Renal pelvis (tissue), 4 donors: ENCODE measurements around the gene LRATD1. TPM values are rescaled to one million over a fixed set of nuclear protein-coding genes. Genes with fewer than 3 reads are reported as not detected.

Experiments
- DNase-seq: peaks from one replicate; pipeline ENCODE4 v3.0.0-alpha.2; 2013
- polyA plus RNA-seq, 3 donors: library from polyadenylated mRNA; unstranded; fragments of 120-200 nt; gene quantifications; one replicate each; pipeline ENCODE4 v1.2.1, GENCODE V29; 2013; ENCODE audit not compliant: insufficient read length in 3 of 3

Gene LRATD1
- polyA plus RNA-seq, 3 donors = 19.3 to 28.0 (median 24.0) TPM

DNA sequence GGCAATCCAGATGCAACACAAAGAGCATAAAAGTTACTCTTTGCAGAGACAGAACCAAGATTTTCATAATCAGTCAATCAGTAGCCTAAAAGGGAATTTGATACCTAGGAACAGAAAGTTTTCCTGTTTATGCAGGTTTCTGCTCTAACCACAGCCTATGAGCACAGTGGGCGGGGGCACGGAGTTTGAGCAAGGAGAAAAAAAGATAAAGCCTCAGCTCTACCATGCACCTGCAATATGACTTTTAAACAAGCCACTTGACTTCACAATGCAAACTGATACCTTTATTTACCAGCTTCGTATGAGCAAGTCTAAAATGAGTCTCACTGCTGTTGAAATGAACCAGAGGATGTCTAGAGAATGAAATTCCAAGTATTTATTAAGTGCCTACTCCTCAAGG is 5.6 kb upstream of the LRATD1 start:
- DNase-seq = no peak

DNA sequence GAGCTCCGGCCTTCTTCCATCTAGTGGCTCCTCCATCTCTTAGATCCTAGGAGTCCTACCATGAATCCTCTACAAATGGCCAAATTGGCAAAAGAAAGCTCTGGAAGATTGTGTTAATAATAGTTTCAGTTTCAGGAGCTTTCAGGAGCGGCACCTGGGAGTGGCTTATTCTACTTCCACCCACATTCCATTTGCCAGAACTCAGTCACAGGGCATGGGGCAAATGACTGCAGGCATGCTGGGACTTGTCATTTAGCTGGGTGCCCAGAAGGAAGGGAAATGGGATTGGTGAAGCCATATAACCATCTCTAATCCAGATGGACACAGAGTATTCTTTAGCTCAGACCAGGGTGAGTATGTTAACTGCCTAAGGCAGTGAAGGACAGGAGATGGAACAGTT is 3.6 kb upstream of the LRATD1 start:
- no peak for DNase-seq

DNA sequence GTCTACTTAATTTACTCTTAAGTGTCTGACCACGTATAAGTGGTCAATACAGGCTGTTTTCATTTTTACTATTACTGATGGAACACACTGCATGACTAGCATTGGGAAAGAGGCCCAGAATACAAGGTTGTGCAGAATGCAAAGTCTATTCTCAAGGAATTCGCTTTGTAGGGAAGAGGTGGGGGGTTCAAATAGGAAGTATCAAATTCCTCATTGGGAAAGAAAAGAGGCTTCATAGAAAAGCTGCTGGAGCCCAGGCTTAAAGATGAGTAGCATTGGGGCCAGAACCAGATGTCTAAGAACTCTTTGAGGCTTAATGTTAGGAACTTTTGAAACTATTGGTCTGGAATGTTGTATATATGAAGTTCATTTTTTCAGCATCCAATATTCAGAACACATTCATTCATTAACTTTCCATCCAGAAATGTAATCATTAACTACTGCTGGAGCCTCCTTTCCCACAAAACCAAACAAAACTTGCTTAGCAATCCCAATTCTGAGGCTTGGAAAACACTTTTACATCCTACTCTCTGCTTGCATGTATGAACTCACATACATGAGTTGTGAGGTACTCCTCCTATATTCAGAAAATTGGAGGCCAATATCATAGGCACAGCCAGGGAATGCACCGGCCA is 994 bp upstream of the LRATD1 start:
- no peak for DNase-seq

DNA sequence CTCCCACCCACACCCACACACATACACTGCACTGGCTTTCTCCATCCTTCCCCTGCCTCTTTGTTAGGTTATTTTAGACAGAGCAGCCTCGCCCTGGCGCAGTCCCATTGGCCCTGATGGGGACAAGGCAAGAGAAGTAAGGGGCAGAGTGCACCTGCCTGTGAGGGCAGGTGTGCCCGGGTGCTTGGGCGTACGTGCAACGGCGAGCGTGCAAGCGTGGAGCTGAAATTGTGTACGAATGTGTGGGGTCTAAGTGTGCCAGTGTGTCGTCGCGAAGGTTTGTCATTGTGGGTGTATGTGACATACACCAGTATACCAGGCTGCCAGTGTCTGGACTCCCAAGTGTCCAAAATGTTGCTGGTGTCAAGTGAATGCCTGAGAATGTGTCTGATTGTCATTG is 544 bp downstream of the LRATD1 start:
- no peak for DNase-seq

DNA sequence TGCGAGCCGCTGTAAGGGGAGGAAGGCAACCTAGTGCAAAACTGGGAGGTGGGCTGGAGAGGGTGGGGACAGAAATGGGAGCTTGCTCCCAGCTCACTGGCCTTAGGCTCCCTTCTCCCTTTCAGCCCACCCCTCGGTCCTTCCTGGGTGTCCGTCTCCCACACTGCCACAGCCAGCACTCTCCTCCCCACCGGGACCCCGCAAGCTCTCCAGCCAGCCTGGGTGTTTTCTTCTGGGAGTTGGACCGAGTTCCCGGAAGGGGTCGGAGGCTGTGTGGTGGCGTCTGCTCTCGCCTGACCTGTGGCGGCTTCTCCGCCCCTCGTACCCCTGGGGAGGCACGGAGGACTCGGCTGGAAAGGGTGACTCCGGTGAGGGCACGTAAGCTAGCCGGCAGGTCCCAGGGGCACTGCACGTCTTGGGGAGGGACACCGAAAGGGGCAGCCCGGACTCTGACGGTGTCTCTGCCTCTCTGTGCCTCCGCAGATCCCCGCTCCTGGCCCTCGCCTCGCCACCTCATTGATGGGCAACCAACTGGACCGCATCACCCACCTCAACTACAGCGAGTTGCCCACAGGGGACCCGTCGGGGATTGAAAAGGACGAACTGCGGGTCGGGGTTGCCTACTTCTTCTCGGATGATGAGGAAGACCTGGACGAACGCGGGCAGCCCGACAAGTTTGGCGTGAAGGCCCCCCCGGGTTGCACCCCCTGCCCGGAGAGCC is 1.1 kb downstream of the LRATD1 start:
- no peak for DNase-seq

DNA sequence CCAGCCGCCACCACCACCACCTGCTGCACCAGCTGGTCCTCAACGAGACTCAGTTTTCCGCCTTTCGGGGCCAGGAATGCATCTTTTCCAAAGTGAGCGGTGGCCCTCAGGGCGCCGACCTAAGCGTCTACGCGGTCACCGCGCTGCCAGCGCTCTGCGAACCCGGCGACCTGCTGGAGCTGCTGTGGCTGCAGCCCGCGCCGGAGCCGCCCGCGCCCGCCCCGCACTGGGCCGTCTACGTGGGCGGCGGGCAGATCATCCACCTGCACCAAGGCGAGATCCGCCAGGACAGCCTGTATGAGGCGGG is 1.6 kb downstream of the LRATD1 start:
- no peak for DNase-seq

DNA sequence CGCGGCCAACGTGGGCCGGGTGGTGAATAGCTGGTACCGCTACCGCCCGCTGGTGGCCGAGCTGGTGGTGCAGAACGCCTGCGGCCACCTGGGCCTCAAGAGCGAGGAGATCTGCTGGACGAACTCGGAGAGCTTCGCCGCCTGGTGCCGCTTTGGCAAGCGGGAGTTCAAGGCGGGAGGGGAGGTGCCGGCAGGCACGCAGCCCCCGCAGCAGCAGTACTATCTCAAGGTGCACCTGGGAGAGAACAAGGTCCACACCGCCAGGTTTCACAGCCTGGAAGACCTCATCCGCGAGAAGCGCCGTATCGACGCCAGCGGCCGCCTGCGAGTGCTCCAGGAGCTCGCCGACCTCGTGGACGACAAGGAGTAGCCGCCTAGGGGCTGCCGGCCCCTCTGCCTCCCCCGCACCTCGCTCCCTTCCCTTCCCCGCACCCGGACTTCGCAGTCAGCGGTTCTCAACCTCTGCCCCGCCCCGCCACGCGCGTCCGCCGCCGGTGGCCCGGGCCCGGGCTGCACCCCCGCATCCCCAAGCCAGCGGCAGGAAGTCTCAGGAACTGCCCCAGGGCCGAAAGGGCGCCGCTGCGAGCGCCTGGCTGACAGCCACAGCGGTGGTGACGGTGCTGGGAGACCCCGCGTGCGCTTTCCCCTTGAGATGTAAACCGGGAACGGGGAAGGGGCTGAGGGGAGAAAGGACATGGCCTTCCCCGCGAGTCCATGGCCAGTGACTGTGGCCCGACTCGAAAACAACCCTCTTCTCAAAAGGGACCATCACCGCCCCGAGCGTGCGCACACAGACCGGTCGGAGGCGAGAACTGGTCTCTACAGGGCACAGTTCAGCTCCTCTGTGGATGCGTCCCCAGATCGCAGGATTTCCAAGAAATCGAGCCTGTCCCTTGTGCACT is 2.2 kb downstream of the LRATD1 start:
- peak; percentile 84 for DNase-seq

DNA sequence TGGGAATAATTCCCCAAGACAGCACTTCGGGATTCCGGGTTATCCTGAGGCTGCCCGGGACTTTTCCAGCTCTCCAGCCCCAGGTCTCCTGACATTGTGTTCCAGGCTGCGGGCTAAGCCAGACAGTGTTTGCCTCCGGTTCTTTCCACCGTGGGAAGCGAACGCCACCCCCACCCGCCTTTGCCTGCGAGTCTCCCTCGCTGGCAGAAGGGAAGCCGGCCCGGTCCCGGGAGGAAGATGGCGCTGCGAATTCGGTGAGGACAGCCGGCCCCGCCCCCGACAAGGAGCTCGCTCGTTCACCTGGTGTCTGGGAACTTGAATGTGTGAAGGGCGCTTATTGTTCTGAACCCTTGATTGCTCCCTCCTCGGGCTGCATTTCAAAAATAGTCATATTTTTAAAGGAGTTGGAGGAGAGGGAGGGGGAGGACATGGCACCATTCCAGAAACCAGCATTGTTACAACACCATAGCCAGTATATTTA is 2.9 kb downstream of the LRATD1 start:
- DNase-seq = peak; percentile 76

DNA sequence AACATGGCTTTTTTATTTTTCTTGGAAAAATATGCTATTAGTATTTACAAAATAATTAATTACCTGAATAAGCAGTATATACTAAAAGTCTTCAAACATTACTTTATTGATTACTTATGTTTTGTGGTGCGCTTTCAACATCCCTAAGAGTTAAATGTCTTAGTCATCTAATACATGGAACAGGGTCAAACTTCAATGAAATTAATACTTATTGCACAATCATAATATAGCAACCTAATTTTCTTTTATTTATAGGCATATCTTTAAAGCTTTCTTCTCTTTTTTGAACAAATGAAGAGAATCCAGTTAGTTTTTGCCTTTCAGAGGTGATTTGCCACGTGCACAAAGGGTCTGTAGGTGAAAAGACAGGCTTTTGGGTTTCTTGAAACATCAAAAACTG is 6.0 kb downstream of the LRATD1 start:
- no peak for DNase-seq

DNA sequence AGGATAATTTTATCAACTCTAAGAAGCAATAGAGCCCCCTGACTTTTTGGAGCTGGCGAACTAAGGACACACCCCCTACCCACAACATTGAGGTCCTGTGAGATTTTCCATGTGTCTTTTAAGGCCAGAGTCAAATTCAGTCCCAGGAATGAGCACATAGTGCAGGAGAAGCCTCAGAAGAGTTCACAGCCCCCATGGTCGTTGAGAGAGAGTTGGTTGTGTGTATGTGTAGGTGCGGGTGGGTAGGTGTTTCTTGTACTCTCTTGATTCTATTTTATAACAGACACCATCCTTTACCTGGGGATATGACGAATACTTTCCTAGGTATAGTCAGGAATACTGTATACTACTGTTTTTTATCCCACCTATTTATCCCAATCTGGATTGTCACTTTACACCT is 8.6 kb downstream of the LRATD1 start:
- no peak for DNase-seq

DNA sequence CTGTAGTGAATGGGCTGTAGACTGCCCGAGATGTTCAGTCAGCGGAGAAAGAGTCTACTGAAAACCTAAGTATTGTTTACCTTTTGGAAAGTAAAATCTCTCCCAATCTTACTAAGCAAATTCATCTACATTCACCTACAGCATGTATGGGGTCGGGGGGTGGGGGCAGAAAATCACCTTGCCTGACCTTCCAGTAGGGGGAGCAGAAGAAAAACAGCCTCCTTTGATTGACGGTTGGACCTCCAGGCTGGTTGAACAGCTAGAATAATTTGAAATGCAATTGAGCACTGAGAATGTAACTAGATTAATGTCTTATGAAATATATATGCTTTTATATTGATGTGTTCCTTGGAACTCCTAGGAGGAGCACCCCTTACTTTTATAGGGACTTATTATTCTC is 10.0 kb downstream of the LRATD1 start:
- no peak for DNase-seq

DNA sequence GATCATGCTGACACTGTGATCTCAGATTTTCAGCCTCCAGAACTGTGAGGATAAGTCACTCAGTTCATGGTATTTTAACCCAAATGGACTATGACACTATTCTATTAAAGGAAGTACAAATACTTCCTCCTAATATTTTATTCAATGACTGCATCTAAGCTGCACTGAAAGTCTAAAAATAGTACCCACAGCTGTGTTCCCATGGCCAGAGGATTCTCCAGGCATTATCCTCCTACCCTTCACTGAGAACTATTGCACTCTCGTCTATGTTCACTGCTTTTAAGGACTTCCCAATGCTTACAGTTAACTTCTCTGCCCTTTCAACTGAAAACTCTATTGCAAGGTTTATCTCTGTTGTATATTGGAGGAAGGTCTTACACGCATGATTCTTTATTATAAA is 15.2 kb downstream of the LRATD1 start:
- no peak for DNase-seq

DNA sequence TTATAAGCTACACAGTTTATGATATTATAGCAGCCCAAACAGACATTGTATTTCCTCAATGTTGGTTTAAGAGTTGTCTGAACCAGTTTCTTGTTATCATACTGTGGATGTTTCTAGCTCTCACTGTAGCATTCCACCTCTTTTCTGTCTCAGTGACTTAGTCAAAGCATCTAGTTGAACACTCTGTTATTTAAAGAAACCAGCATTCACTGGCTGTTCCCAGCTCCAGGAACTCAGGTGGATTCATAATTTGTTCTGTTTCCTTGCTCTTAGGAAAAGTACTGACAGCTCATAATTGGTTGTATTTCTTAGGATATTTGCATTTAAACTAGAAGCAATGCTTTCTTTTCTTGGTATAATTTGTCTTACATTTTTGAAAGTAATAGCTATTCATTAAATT is 17.5 kb downstream of the LRATD1 start:
- DNase-seq = no peak

DNA sequence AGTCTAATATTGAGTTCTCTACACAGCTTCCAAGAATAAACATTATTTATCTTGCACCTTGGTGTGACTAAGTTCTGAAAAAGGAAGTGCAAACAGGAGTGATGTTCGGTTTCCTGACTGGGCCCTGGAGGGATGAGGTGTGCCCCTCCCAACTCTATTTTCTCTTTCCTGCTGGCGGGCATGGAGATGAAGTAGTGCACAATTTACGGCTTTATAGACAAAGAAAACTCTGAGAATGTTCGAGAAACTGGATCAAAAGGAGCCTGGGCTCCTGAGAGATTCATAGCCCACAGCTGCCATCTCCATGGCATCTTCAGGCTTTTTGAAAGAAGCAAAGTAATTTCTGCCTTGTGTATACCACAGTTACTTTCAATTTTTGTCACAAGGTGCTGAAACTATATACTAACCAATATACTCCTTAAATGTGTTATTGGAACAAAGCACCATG is 22.3 kb downstream of the LRATD1 start:
- DNase-seq = no peak

DNA sequence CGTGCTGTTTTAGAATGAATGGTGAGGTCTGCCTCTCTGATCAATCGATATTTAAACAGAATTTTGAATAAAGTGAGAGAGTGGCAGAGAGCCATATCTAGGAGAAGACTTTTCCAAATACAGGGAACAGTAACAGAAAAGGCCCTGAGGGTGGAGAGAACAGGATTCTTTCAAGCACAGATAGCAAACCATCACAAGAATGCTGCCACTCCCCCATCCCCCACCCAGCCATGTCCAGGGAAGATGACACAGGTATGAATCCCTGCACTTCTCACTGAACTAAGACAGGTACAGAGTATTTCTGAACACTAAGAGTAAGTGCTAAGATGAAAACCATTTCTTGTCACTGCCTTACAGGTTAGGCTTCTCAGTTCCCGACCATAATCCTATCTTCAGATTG is 23.6 kb downstream of the LRATD1 start:
- no peak for DNase-seq

DNA sequence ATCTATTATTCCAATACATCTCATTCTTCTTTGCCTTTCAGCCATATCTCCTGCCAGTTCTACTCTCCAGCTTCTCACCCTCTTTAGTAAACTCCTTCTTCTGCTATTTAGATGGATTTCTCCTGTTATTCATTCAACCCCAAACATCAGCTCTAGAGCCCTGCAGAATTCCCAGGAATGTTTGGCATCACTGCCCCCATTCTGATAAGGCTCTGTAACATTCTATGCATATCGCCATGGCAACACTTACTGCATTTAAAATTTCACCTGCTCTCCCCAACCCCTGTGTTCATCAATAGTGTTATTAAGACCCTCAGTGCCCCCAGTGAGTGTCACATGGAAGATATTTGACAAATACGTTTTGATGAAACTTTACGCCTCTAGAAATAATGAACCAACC is 28.6 kb downstream of the LRATD1 start:
- no peak for DNase-seq

DNA sequence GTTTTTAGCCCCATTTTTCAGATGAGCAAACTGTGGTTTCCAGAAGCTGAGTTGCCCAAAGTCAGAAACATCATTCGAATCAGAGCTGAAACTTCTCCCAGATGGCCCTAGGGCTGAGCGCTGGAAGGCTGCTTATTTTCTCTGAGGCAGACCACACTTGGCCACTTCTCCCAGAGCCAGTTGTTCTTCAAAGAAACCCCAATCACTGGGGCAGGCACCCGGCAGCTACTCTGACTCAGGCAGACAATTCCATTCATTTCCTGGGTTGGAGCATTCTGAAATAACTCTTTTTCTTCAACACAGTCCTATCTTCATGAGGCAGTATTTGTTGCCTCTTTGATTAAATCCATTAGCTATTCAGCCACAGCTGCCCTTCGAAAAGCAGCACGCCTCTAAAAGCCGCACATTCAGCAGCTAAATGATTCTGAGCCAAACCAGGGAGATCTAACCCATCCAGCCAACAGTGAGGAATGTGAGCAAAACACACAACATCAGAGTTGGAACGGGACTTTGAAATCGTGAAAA is 40.9 kb downstream of the LRATD1 start:
- DNase-seq = no peak

DNA sequence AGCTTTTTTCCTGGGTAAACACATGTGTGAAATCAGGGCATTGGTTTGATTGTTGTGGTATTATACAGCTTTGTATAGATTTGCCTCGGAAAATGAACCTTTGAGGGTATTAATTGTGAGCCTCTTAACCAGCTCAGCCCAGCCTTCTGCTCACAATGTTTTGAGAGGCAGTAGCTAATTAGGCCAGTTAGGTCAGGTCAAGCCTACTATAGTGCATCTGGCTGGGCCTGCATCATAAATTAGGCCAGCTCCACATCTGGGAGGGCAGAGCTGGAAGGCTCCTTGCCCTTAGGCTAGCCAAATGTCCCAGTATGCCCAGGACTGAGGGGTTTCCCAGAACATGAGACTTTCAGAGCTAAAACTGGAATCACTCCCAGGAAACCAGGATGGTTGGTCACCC is 43.0 kb downstream of the LRATD1 start:
- DNase-seq = no peak

DNA sequence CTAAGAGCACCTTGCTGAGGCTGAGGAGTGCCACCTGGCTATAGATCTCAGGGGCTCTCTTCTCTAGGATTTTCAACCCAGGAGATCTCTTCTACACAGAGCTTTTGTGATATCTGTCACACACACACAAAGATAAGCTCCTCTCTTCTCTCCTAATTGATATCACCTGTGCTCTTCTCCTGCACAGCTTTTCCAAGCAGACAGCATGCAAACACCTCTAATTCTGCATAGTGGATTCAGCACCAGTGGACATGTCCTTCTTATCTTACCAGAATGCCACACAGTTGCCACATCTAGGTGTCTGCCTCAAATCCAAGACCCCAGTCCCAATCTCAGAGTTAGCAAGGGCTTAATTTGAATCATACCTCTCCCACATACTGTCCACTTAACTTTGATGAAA is 43.9 kb downstream of the LRATD1 start:
- DNase-seq = no peak

DNA sequence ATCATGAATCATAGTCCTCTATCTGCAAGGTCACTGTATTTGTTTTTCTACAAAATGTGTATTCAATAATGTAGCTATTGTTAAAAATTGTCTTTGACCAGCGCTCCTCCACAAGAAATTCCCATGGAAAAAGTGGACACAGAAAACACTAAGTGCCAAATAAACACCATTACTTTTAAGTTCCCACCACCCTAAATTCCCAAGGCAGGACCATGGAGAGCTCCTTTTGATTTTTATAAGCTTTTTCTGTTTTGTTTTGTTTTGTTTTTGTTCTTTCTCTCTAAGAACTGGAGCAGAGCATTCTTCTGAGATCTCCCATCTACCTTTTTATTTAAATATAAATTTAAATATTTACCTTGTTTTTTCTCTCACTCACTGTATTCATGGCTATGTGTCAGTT is 44.5 kb downstream of the LRATD1 start:
- peak; percentile 23 for DNase-seq

DNA sequence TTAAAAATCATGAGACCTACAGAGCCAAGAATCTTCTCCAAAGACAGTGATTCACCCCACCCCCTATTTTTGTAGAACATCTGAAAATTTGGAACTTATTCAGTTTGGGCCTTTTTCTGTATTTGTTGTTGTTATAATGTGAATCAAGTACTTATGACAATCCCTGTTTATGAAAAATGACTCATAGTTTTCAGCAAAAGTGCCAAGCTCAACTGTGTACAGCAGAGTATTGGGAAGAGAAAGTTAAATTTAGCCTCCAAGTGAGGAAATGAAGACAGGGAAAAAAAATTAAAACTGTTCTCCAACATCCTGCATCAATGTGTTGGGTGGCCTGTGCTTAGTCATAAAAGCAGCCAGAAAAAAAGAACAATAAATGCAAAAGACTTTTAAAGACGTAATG is 46.2 kb downstream of the LRATD1 start:
- no peak for DNase-seq

DNA sequence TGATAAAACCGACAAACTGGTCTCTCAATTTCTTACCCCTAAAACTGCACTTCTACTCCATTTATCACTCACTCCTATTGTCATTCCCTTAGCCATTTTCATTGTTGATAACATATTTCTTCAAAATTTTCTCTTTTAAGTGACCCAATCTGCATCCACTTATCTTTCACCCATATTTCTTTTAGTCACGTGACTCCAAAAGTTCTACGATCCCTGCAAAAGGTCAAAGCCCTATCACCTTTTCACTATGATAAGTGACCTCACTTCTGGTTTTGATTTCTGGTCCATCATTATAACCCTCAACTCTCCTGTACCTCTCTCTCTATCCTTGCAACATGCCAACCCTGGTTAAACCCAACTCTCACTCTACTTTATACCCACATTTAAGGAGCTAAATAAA is 49.1 kb downstream of the LRATD1 start:
- no peak for DNase-seq
